WTC11 (cell line): ENCODE measurements around the gene CLIC1. TPM values are rescaled to one million over a fixed set of nuclear protein-coding genes. Genes with fewer than 3 reads are reported as not detected.
A peak's percentile ranks its signal among the peaks of the same experiment; 100 is the strongest.

Experiments used
- ATAC-seq: fragments of 200-7000 bp; cut with Tn5 transposase; 2 replicates; pipeline ENCODE4 v1.10.0; 2021; ENCODE audit warnings: mild to moderate bottlenecking, moderate library complexity
- CTCF ChIA-PET: fragments of 300-600 bp; sonication (Branson Sonifier 250); formaldehyde crosslinking; loops from one replicate; lab custom pipeline; 2021; ENCODE audit warnings: antibody characterized with exemption; lab: Charles Lee
- POLR2A ChIA-PET: fragments of 350-600 bp; sonication (Branson Sonifier 250); formaldehyde crosslinking; loops from one replicate; lab custom pipeline; 2021; ENCODE audit warnings: antibody characterized with exemption; lab: Charles Lee
- DNase-seq: peaks from one replicate; pipeline ENCODE4 v3.0.0; 2021; ENCODE audit warnings: low spot score
- H3K27ac Mint-ChIP-seq: 2 replicates; pipeline ENCODE4 v1.8.0; 2021; ENCODE audit warnings: mixed read lengths
- H3K27me3 Mint-ChIP-seq: 2 replicates; pipeline ENCODE4 v1.8.0; 2021; ENCODE audit warnings: low read depth, mild to moderate bottlenecking, moderate library complexity, mixed read lengths
- H3K36me3 Mint-ChIP-seq: 2 replicates; pipeline ENCODE4 v1.8.0; 2021; ENCODE audit warnings: mixed read lengths
- H3K4me1 Mint-ChIP-seq: 2 replicates; pipeline ENCODE4 v1.8.0; 2022; ENCODE audit warnings: mixed read lengths
- H3K4me3 Mint-ChIP-seq: 2 replicates; pipeline ENCODE4 v1.8.0; 2021; ENCODE audit warnings: mild to moderate bottlenecking, moderate library complexity, mixed read lengths
- H3K9me3 Mint-ChIP-seq: 2 replicates; pipeline ENCODE4 v1.8.0; 2021; ENCODE audit warnings: mixed read lengths
- CBFB ChIP-seq: sonication (generic); formaldehyde crosslinking; IDR thresholded peaks from 2 replicates; pipeline ENCODE4 v1.8.1; 2022; ENCODE audit warnings: mild to moderate bottlenecking, low read depth, missing genetic modification reagents
- CREM ChIP-seq: sonication (generic); formaldehyde crosslinking; IDR thresholded peaks from 2 replicates; pipeline ENCODE4 v1.8.1; 2022; ENCODE audit warnings: mild to moderate bottlenecking, missing genetic modification reagents, moderate library complexity
- GABPB1 ChIP-seq: sonication (generic); formaldehyde crosslinking; IDR thresholded peaks from 2 replicates; pipeline ENCODE4 v1.8.1; 2023; ENCODE audit warnings: mild to moderate bottlenecking, missing genetic modification reagents
- GRHL2 ChIP-seq: fragments of 250-450 bp; sonication (Bioruptor Pico); IDR thresholded peaks from 2 replicates; pipeline ENCODE4 v1.8.0; 2022; ENCODE audit warnings: mild to moderate bottlenecking, moderate library complexity; ENCODE audit not compliant: insufficient replicate concordance, severe bottlenecking
- JUN ChIP-seq: sonication (generic); formaldehyde crosslinking; IDR thresholded peaks from 2 replicates; pipeline ENCODE4 v1.8.0; 2023; ENCODE audit warnings: mild to moderate bottlenecking, missing genetic modification reagents
- KAT7 ChIP-seq: sonication (generic); formaldehyde crosslinking; IDR thresholded peaks from 2 replicates; pipeline ENCODE4 v1.8.1; 2023; ENCODE audit warnings: missing genetic modification reagents, mild to moderate bottlenecking, borderline replicate concordance
- MYBL2 ChIP-seq: sonication (generic); formaldehyde crosslinking; IDR thresholded peaks from 2 replicates; pipeline ENCODE4 v1.8.1; 2023; ENCODE audit warnings: mild to moderate bottlenecking, moderate library complexity, missing genetic modification reagents
- NFYB ChIP-seq: sonication (generic); formaldehyde crosslinking; conservative IDR thresholded peaks from 2 replicates; pipeline ENCODE4 v1.8.0; 2022; ENCODE audit warnings: low read depth, missing genetic modification reagents
- NR1H2 ChIP-seq: sonication (generic); formaldehyde crosslinking; IDR thresholded peaks from 2 replicates; pipeline ENCODE4 v1.9.0; 2021; ENCODE audit warnings: mild to moderate bottlenecking, moderate library complexity, missing genetic modification reagents
- PRRX2 ChIP-seq: fragments of 250-450 bp; sonication (Bioruptor Pico); IDR thresholded peaks from 2 replicates; pipeline ENCODE4 v1.8.0; 2021; ENCODE audit warnings: mild to moderate bottlenecking
- SOX15 ChIP-seq: fragments of 250-450 bp; sonication (Bioruptor Pico); IDR thresholded peaks from 2 replicates; pipeline ENCODE4 v1.9.0; 2021; ENCODE audit warnings: mild to moderate bottlenecking
- ZNF396 ChIP-seq: fragments of 250-450 bp; sonication (Bioruptor Pico); IDR thresholded peaks from 2 replicates; pipeline ENCODE4 v1.8.0; 2021; ENCODE audit warnings: mild to moderate bottlenecking, moderate library complexity, borderline replicate concordance
- total RNA-seq: library from RNA; stranded (reverse); gene quantifications from 3 replicates; pipeline ENCODE4 v1.2.3, GENCODE V29; 2021
- TF ChIP-seq, protein P1 (sequence below): sonication (generic); formaldehyde crosslinking; IDR thresholded peaks from 2 replicates; pipeline ENCODE4 v1.8.0; 2023; ENCODE audit warnings: missing genetic modification reagents, mild to moderate bottlenecking, borderline replicate concordance
- TF ChIP-seq, protein P2 (sequence below): sonication (generic); formaldehyde crosslinking; IDR thresholded peaks from 2 replicates; pipeline ENCODE4 v1.8.1; 2023; ENCODE audit warnings: mild to moderate bottlenecking, missing genetic modification reagents
- TF ChIP-seq, protein P3 (sequence below): fragments of 250-450 bp; sonication (Bioruptor Pico); IDR thresholded peaks from 2 replicates; pipeline ENCODE4 v2.1.2; 2022; ENCODE audit warnings: mild to moderate bottlenecking, moderate library complexity
- TF ChIP-seq, protein P4 (sequence below): sonication (generic); formaldehyde crosslinking; IDR thresholded peaks from 2 replicates; pipeline ENCODE4 v1.8.1; 2022; ENCODE audit warnings: mild to moderate bottlenecking, missing genetic modification reagents, moderate library complexity, borderline replicate concordance

CLIC1 gene
- total RNA-seq, 1 experiment from 2014 or later, result 244 TPM

DNA sequence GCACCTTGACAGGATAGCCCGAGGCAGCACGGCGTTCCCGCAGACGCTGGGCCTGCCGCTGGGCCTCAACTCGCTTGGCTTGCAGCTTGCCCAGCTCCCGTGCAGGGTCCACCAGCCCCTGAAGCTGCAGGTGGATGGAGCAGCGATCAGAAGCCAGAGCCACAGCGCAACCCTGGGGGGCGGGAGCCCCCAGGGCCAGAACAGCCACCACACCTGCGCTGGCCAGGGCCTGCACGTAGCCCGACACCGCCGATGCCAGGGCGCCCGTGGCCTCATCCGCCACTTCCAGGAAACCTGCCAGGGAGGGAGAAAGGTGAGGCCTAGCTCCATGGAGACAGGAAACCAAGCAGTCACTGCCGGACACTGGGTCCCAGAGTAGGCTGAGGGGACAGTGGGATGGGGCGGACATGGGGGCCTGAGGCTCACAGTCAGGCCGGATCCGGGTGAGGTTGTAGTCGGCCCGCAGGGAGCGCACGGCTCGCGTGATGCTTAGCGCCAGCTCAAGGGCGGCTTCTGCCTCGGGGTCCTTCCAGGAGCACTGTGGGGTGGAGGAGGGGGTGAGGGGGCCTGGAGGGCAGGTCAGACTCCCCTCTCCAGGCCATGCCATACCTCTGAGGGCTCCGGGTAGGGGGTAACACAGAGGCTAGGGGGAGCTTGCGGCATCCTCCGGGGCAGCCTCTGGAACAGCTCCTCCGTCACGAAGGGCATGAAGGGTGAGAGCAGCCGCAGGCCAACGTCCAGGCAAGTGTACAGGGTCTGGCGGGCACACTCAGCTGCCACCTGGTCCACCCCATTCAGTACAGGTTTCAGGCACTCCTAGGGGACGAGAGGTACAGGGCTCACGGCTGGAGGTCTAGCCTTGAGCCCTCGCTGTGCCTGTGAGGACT is 42.9 kb upstream of the CLIC1 start:
- ChIA-PET CTCF (interaction anchor here (0.6 to 1.5 kb wide), 5 partner anchors 9 to 55 kb away, joined by 3 to 6 read pairs (median 4); partner anchors contain the start of gene LSM2), POLR2A (no interaction called here)
- no peaks in the 10 kb centered on the region for H3K9me3 Mint-ChIP-seq
- no peak for TF ChIP-seq GABPB1 (CRISPR knock-in tag)
- ATAC-seq (no peak), DNase-seq (no peak)
- H3K4me3 Mint-ChIP-seq, result no peak overlapping the region
- H3K4me1 Mint-ChIP-seq, result 0 out of 2 replicates have a peak, but pooled peaks cover 2% of the 10 kb centered on the region
- H3K27ac Mint-ChIP-seq, result no peak overlapping the region
- no peaks in the 10 kb centered on the region for H3K27me3 Mint-ChIP-seq
- H3K36me3 Mint-ChIP-seq, result peaks cover 20% of the 10 kb centered on the region

DNA sequence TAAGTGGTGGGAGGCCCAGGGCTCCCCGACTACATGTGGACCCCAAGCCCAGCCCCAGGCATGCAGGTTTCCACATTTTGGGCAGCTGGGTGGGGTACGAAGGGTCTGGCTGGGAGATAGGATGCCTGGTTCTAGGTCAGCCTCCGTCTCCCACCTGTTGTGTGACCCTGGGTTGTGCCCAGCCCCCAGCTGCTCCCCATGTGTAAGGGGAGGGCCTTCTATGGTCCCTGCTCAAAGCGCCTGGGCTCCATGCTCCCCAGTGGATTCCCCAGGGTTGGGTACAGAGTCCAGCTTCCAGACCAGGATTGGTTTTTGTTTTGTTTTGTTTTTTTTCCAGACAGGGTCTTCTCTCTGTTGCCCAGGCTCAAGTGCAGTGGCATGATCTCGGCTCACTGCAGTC is 41.9 kb upstream of the CLIC1 start:
- no peak overlapping the region for H3K4me3 Mint-ChIP-seq
- POLR2A ChIA-PET, result interaction anchor here (1.5 kb wide), 1 partner anchor 36 kb away, joined by 4 read pairs; no protein-coding TSS in a partner anchor
- H3K27me3 Mint-ChIP-seq, result no peaks in the 10 kb centered on the region
- no peak for DNase-seq
- ATAC-seq, result no peak
- H3K36me3 Mint-ChIP-seq, result peaks cover 17% of the 10 kb centered on the region
- 0 out of 2 replicates have a peak, but pooled peaks cover 2% of the 10 kb centered on the region for H3K4me1 Mint-ChIP-seq
- no peaks in the 10 kb centered on the region for H3K9me3 Mint-ChIP-seq
- TF ChIP-seq, protein P1, sequence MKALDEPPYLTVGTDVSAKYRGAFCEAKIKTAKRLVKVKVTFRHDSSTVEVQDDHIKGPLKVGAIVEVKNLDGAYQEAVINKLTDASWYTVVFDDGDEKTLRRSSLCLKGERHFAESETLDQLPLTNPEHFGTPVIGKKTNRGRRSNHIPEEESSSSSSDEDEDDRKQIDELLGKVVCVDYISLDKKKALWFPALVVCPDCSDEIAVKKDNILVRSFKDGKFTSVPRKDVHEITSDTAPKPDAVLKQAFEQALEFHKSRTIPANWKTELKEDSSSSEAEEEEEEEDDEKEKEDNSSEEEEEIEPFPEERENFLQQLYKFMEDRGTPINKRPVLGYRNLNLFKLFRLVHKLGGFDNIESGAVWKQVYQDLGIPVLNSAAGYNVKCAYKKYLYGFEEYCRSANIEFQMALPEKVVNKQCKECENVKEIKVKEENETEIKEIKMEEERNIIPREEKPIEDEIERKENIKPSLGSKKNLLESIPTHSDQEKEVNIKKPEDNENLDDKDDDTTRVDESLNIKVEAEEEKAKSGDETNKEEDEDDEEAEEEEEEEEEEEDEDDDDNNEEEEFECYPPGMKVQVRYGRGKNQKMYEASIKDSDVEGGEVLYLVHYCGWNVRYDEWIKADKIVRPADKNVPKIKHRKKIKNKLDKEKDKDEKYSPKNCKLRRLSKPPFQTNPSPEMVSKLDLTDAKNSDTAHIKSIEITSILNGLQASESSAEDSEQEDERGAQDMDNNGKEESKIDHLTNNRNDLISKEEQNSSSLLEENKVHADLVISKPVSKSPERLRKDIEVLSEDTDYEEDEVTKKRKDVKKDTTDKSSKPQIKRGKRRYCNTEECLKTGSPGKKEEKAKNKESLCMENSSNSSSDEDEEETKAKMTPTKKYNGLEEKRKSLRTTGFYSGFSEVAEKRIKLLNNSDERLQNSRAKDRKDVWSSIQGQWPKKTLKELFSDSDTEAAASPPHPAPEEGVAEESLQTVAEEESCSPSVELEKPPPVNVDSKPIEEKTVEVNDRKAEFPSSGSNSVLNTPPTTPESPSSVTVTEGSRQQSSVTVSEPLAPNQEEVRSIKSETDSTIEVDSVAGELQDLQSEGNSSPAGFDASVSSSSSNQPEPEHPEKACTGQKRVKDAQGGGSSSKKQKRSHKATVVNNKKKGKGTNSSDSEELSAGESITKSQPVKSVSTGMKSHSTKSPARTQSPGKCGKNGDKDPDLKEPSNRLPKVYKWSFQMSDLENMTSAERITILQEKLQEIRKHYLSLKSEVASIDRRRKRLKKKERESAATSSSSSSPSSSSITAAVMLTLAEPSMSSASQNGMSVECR (CRISPR knock-in tag), result no peak
- no peak for TF ChIP-seq SOX15 (CRISPR knock-in tag)
- TF ChIP-seq NFYB, result no peak
- TF ChIP-seq, protein P2, sequence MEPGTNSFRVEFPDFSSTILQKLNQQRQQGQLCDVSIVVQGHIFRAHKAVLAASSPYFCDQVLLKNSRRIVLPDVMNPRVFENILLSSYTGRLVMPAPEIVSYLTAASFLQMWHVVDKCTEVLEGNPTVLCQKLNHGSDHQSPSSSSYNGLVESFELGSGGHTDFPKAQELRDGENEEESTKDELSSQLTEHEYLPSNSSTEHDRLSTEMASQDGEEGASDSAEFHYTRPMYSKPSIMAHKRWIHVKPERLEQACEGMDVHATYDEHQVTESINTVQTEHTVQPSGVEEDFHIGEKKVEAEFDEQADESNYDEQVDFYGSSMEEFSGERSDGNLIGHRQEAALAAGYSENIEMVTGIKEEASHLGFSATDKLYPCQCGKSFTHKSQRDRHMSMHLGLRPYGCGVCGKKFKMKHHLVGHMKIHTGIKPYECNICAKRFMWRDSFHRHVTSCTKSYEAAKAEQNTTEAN (CRISPR knock-in tag), result no peak
- CTCF ChIA-PET, result interaction anchor here (0.6 to 1.4 kb wide), 4 partner anchors 12 to 54 kb away, joined by 3 to 6 read pairs (median 6); partner anchors contain the start of gene LSM2
- H3K27ac Mint-ChIP-seq, result no peak overlapping the region

DNA sequence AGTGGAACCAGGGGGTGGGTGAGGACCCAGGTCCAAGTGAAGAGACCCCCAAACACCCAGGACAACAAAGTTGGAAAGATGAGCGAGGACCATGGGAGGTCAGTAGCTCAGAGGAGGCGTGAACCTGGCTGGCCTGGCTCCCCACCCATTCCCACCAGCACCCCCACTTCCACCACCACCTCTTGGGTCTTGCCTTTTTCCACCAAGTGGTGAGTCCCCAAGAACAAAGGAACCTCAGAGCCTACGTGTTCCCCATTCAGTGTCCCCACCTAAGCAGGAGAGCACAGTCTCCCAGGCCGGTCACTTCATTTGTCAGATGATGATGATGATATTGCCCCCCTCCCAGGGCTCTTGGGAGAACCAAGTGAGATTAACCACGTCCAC is 41.3 kb upstream of the CLIC1 start:
- no peak for DNase-seq

More for the DNA sequence above, 41.3 kb upstream of the CLIC1 start:
- no peak overlapping the region for H3K4me3 Mint-ChIP-seq
- H3K4me1 Mint-ChIP-seq, result 0 out of 2 replicates have a peak, but pooled peaks cover 2% of the 10 kb centered on the region
- ChIA-PET POLR2A (interaction anchor here (1.5 kb wide), 1 partner anchor 36 kb away, joined by 4 read pairs; no protein-coding TSS in a partner anchor), CTCF (interaction anchor here (1.0 to 1.2 kb wide), 3 partner anchors 14 to 36 kb away, joined by 3 to 6 read pairs (median 5); partner anchors contain the start of gene LSM2)
- ATAC-seq, result no peak
- H3K9me3 Mint-ChIP-seq, result no peaks in the 10 kb centered on the region
- H3K36me3 Mint-ChIP-seq, result peaks cover 12% of the 10 kb centered on the region
- TF ChIP-seq CBFB (CRISPR knock-in tag) (no peak), MYBL2 (CRISPR knock-in tag) (no peak), KAT7 (no peak), JUN (CRISPR knock-in tag) (no peak), GRHL2 (CRISPR knock-in tag) (no peak), SOX15 (CRISPR knock-in tag) (no peak), PRRX2 (no peak), ZNF396 (CRISPR knock-in tag) (no peak), NR1H2 (CRISPR knock-in tag) (no peak), CREM (CRISPR knock-in tag) (no peak)
- TF ChIP-seq, protein P3, sequence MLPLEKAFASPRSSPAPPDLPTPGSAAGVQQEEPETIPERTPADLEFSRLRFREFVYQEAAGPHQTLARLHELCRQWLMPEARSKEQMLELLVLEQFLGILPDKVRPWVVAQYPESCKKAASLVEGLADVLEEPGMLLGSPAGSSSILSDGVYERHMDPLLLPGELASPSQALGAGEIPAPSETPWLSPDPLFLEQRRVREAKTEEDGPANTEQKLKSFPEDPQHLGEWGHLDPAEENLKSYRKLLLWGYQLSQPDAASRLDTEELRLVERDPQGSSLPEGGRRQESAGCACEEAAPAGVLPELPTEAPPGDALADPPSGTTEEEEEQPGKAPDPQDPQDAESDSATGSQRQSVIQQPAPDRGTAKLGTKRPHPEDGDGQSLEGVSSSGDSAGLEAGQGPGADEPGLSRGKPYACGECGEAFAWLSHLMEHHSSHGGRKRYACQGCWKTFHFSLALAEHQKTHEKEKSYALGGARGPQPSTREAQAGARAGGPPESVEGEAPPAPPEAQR (CRISPR knock-in tag), result no peak
- TF ChIP-seq, protein P4, sequence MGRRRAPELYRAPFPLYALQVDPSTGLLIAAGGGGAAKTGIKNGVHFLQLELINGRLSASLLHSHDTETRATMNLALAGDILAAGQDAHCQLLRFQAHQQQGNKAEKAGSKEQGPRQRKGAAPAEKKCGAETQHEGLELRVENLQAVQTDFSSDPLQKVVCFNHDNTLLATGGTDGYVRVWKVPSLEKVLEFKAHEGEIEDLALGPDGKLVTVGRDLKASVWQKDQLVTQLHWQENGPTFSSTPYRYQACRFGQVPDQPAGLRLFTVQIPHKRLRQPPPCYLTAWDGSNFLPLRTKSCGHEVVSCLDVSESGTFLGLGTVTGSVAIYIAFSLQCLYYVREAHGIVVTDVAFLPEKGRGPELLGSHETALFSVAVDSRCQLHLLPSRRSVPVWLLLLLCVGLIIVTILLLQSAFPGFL (CRISPR knock-in tag), result no peak
- H3K27me3 Mint-ChIP-seq, result no peaks in the 10 kb centered on the region
- peak overlapping the region; percentile 68; the same call in 1 of the 2 replicates for H3K27ac Mint-ChIP-seq
